Neural progenitor cell (in vitro differentiated cells): ENCODE results near the gene CDH18. TPM values are rescaled to one million over a fixed set of nuclear protein-coding genes. Genes with fewer than 3 reads are reported as not detected.

ENCODE experiments used
- DNase-seq: peaks from one replicate; pipeline ENCODE4 v3.0.0-alpha.2; 2016; ENCODE audit warnings: low spot score
- H2AFZ ChIP-seq: fragments of 200-600 bp; sonication (generic); replicated peaks from 2 replicates; pipeline ENCODE4 v1.6.1; 2016; ENCODE audit warnings: antibody characterized with exemption
- H3F3A ChIP-seq: fragments of 200-600 bp; sonication (generic); 2 replicates; pipeline ENCODE4 v1.6.1; 2016; ENCODE audit warnings: antibody characterized with exemption, low read depth
- H3K27ac ChIP-seq: fragments of 200-600 bp; sonication (generic); 2 replicates; pipeline ENCODE4 v1.5.1; 2016; ENCODE audit warnings: mild to moderate bottlenecking
- H3K27me3 ChIP-seq: fragments of 200-600 bp; sonication (generic); 2 replicates; pipeline ENCODE4 v1.6.1; 2016; ENCODE audit warnings: mild to moderate bottlenecking, moderate library complexity
- H3K36me3 ChIP-seq: fragments of 200-600 bp; sonication (generic); 2 replicates; pipeline ENCODE4 v1.5.1; 2016
- H3K4me1 ChIP-seq: fragments of 200-600 bp; sonication (generic); 2 replicates; pipeline ENCODE4 v1.6.1; 2016; ENCODE audit warnings: mixed run types
- H3K4me2 ChIP-seq: fragments of 200-600 bp; sonication (generic); 2 replicates; pipeline ENCODE4 v1.6.1; 2016
- H3K4me3 ChIP-seq: fragments of 200-600 bp; sonication (generic); 2 replicates; pipeline ENCODE4 v1.5.1; 2016
- H3K79me2 ChIP-seq: fragments of 200-600 bp; sonication (generic); 2 replicates; pipeline ENCODE4 v1.6.1; 2016; ENCODE audit warnings: low read depth
- H3K9ac ChIP-seq: fragments of 200-600 bp; sonication (generic); 2 replicates; pipeline ENCODE4 v1.6.1; 2016
- H3K9me3 ChIP-seq: fragments of 200-600 bp; sonication (generic); 2 replicates; pipeline ENCODE4 v1.5.1; 2016; ENCODE audit warnings: low read depth
- H4K20me1 ChIP-seq: fragments of 200-600 bp; sonication (generic); 2 replicates; pipeline ENCODE4 v1.6.1; 2016; ENCODE audit warnings: low read depth
- H3K27ac Mint-ChIP-seq: 3 replicates; pipeline ENCODE4 v1.8.0; 2021; ENCODE audit warnings: mixed read lengths
- H3K27me3 Mint-ChIP-seq: 2 replicates; pipeline ENCODE4 v1.8.0; 2022; ENCODE audit warnings: low read depth, mild to moderate bottlenecking, inconsistent platforms, moderate library complexity, mixed read lengths; ENCODE audit not compliant: insufficient read depth
- H3K36me3 Mint-ChIP-seq: 3 replicates; pipeline ENCODE4 v1.8.0; 2021; ENCODE audit warnings: mixed read lengths
- H3K4me1 Mint-ChIP-seq: 3 replicates; pipeline ENCODE4 v1.8.0; 2021; ENCODE audit warnings: mixed read lengths
- H3K4me3 Mint-ChIP-seq: 3 replicates; pipeline ENCODE4 v1.8.0; 2021; ENCODE audit warnings: mild to moderate bottlenecking, moderate library complexity, mixed read lengths
- H3K9me3 Mint-ChIP-seq: 3 replicates; pipeline ENCODE4 v1.8.0; 2020; ENCODE audit warnings: mixed read lengths
- CTCF ChIP-seq: fragments of 200-600 bp; sonication (generic); IDR thresholded peaks from 2 replicates; pipeline ENCODE4 v1.5.1; 2017; ENCODE audit warnings: antibody characterized with exemption, mild to moderate bottlenecking
- EZH2 ChIP-seq: fragments of 200-600 bp; sonication (generic); IDR thresholded peaks from 2 replicates; pipeline ENCODE4 v1.6.1; 2017; ENCODE audit warnings: antibody characterized with exemption, mild to moderate bottlenecking, moderate library complexity
- EZH2phosphoT487 ChIP-seq: fragments of 200-600 bp; sonication (generic); IDR thresholded peaks from 2 replicates; pipeline ENCODE4 v1.6.1; 2017; ENCODE audit warnings: antibody characterized with exemption
- total RNA-seq: library from RNA; depleted of rRNA; stranded (reverse); fragments of >200 nt; gene quantifications from 2 replicates; pipeline ENCODE4 v1.2.3, GENCODE V29; 2015; ENCODE audit warnings: low replicate concordance

The CDH18 gene
- total RNA-seq, 1 donor from 2014 or later: 0.58 TPM

- H2AFZ ChIP-seq: peak overlapping the region; percentile 77
- DNase-seq: no peak
- TF ChIP-seq CTCF: no peak
- no peak for TF ChIP-seq EZH2
- no peak for TF ChIP-seq EZH2phosphoT487
- H4K20me1 ChIP-seq: no peaks in the 10 kb centered on the region
- H3K27ac ChIP-seq: no peak overlapping the region
- H3K4me1 Mint-ChIP-seq: no peaks in the 10 kb centered on the region
- H3K27me3 ChIP-seq: no peaks in the 10 kb centered on the region
- H3K27me3 Mint-ChIP-seq: no peaks in the 10 kb centered on the region
- H3K9me3 Mint-ChIP-seq: no peaks in the 10 kb centered on the region
- H3F3A ChIP-seq: no peaks in the 10 kb centered on the region
- H3K36me3 Mint-ChIP-seq: no peaks in the 10 kb centered on the region
- H3K4me3 Mint-ChIP-seq: no peak overlapping the region
- no peak overlapping the region for H3K4me3 ChIP-seq
- no peak overlapping the region for H3K4me2 ChIP-seq
- no peaks in the 10 kb centered on the region for H3K9me3 ChIP-seq
- no peak overlapping the region for H3K9ac ChIP-seq
- H3K4me1 ChIP-seq: no peaks in the 10 kb centered on the region
- H3K79me2 ChIP-seq: no peaks in the 10 kb centered on the region
- H3K36me3 ChIP-seq: no peaks in the 10 kb centered on the region
- H3K27ac Mint-ChIP-seq: no peak overlapping the region
Measured at GRCh38 chr5:19577882-19578281, 410.1 kb downstream of the CDH18 start.

GRCh38 chr5:19568004-19568403 lies 420.0 kb downstream of the CDH18 start:
- TF ChIP-seq CTCF (no peak), EZH2 (no peak), EZH2phosphoT487 (no peak)
- Histone ChIP-seq H4K20me1 (no peaks in the 10 kb centered on the region), H3K27me3 (no peaks in the 10 kb centered on the region), H3K36me3 (no peaks in the 10 kb centered on the region), H3F3A (no peaks in the 10 kb centered on the region), H3K79me2 (no peaks in the 10 kb centered on the region), H3K9me3 (no peaks in the 10 kb centered on the region), H3K27ac (no peak overlapping the region), H3K4me3 (no peak overlapping the region), H3K4me2 (no peak overlapping the region), H3K4me1 (no peaks in the 10 kb centered on the region), H2AFZ (no peak overlapping the region), H3K9ac (no peak overlapping the region)
- H3K36me3 Mint-ChIP-seq: no peaks in the 10 kb centered on the region
- H3K27ac Mint-ChIP-seq: no peak overlapping the region
- no peak overlapping the region for H3K4me3 Mint-ChIP-seq
- peaks cover 3% of the 10 kb centered on the region for H3K4me1 Mint-ChIP-seq
- H3K9me3 Mint-ChIP-seq: no peaks in the 10 kb centered on the region
- DNase-seq: no peak
- H3K27me3 Mint-ChIP-seq: peaks cover 2% of the 10 kb centered on the region

GRCh38 chr5:19565466-19565865 lies 422.5 kb downstream of the CDH18 start:
- H3K27me3 Mint-ChIP-seq: peaks cover 2% of the 10 kb centered on the region
- H3K4me3 ChIP-seq: no peak overlapping the region
- TF ChIP-seq EZH2 (no peak), CTCF (no peak), EZH2phosphoT487 (no peak)
- no peaks in the 10 kb centered on the region for H3K9me3 Mint-ChIP-seq
- no peak overlapping the region for H2AFZ ChIP-seq
- H3K9me3 ChIP-seq: no peaks in the 10 kb centered on the region
- no peaks in the 10 kb centered on the region for H3K79me2 ChIP-seq
- H3K4me1 Mint-ChIP-seq: peaks cover 3% of the 10 kb centered on the region
- no peaks in the 10 kb centered on the region for H3K4me1 ChIP-seq
- H3F3A ChIP-seq: no peaks in the 10 kb centered on the region
- H3K27ac Mint-ChIP-seq: no peak overlapping the region
- no peaks in the 10 kb centered on the region for H3K36me3 Mint-ChIP-seq
- H3K4me3 Mint-ChIP-seq: no peak overlapping the region
- H3K4me2 ChIP-seq: no peak overlapping the region
- H3K27me3 ChIP-seq: no peaks in the 10 kb centered on the region
- H3K9ac ChIP-seq: no peak overlapping the region
- H3K36me3 ChIP-seq: no peaks in the 10 kb centered on the region
- no peak for DNase-seq
- H3K27ac ChIP-seq: no peak overlapping the region
- no peaks in the 10 kb centered on the region for H4K20me1 ChIP-seq
